Ishikawa (cell line): Measurements from ENCODE around the gene OPCML.

Experiments
- CREB1 ChIP-seq: IDR thresholded peaks from 2 replicates; pipeline ENCODE4 v1.6.1; 2012; ENCODE audit warnings: low read depth
- EGR1 ChIP-seq: IDR thresholded peaks from 2 replicates; pipeline ENCODE4 v1.6.1; 2012
- EP300 ChIP-seq: IDR thresholded peaks from 2 replicates; pipeline ENCODE4 v1.6.1; 2012; ENCODE audit warnings: borderline replicate concordance
- NFIC ChIP-seq: IDR thresholded peaks from 2 replicates; pipeline ENCODE4 v1.6.1; 2012
- RAD21 ChIP-seq: IDR thresholded peaks from 2 replicates; pipeline ENCODE4 v1.6.1; 2012; ENCODE audit warnings: low read depth
- REST ChIP-seq: IDR thresholded peaks from 2 replicates; pipeline ENCODE4 v1.6.1; 2012; ENCODE audit warnings: low read depth, mild to moderate bottlenecking
- TAF1 ChIP-seq: IDR thresholded peaks from 2 replicates; pipeline ENCODE4 v1.6.1; 2012; ENCODE audit warnings: low read depth, mild to moderate bottlenecking
- YY1 ChIP-seq: IDR thresholded peaks from 2 replicates; pipeline ENCODE4 v1.6.1; 2012; ENCODE audit warnings: low read depth
- ZBTB7A ChIP-seq: IDR thresholded peaks from 2 replicates; pipeline ENCODE4 v1.6.1; 2012; ENCODE audit warnings: low read depth

- no peak for TF ChIP-seq EGR1
- no peak for TF ChIP-seq REST
- no peak for TF ChIP-seq EP300
- no peak for TF ChIP-seq CREB1
- TF ChIP-seq RAD21 = no peak
- TF ChIP-seq TAF1 = no peak
- no peak for TF ChIP-seq YY1
- TF ChIP-seq ZBTB7A = no peak
- TF ChIP-seq NFIC = no peak
Observed at GRCh38 chr11:133518702-133519264, 13.5 kb downstream of the OPCML start.
